ENCODE measurements around the gene RPS26.
"Not testable (repeated sequence)": the region's sequence is repeated elsewhere in the genome, so short reads cannot be mapped to it uniquely, and the experiment has no call there.

RPS26 gene
- 48.9 to 132 (median 90.6) reads per million in 17 experiments for total RNA-seq

- DNase-seq = peak; percentile 97 to 99 (median 98)
Observed at GRCh38 chr12:56041552-56042429, at the start of gene RPS26. Gene RPS26, plus strand, starts transcription at chr12:56041918. Its CDS starts 249 bp downstream, at chr12:56042167.

- DNase-seq = no peak
Observed at GRCh38 chr12:55993230-55993853, 48.4 kb upstream of the RPS26 start.

GRCh38 chr12:55995366-55995765, 46.4 kb upstream of the RPS26 start:
- DNase-seq = no peak

DNA sequence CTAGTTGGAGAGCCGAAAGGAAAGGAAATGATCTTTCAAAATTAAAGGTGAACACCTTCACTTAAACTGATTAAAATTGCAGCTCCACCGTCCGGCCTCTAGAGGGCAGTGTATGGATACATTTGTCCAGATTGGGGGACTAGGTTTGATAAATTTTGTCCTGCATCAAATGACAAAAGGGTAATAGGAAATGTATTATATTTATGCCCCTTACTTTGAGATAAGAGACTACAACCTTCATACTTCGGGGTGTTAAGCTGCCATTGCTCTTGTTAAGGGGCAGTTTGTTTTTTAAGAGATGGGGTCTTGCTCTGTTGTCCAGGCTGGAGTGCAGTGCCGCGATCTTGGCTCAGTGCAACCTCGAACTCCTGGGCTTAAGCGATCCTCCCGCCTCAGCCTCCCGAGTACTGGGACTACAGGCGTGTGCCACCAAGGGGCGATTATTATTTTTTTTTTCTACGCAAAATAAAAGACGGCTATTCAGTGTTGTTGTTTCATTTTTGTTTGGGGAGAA, 45.5 kb upstream of the RPS26 start:
- DNase-seq = peak; percentile 48 to 78 (median 70)

- DNase-seq = peak; percentile 95 to 98 (median 98)
Observed at GRCh38 chr12:55996715-55997534, 44.8 kb upstream of the RPS26 start, which contains the start of gene SUOX. Gene SUOX, plus strand, starts transcription at chr12:55997276. Its CDS starts 4,946 bp downstream, at chr12:56002222.

- no peak for DNase-seq
Observed at GRCh38 chr12:55997535-55997859, 44.2 kb upstream of the RPS26 start.

GRCh38 chr12:55999522-55999921, 42.2 kb upstream of the RPS26 start:
- not testable (repeated sequence) for DNase-seq

GRCh38 chr12:55999999-56000540, 41.6 kb upstream of the RPS26 start:
- DNase-seq = not testable (repeated sequence)

GRCh38 chr12:56001487-56002100, 40.1 kb upstream of the RPS26 start:
- no peak for DNase-seq

- peak; percentile 73 to 90 (median 77) for DNase-seq
Observed at GRCh38 chr12:56003376-56003775, 38.3 kb upstream of the RPS26 start.

- no peak for DNase-seq
Observed at GRCh38 chr12:56004211-56004610, 37.5 kb upstream of the RPS26 start.

GRCh38 chr12:56007564-56008559, 33.9 kb upstream of the RPS26 start:
- DNase-seq = peak in 2 of 4 experiments; percentile 35 to 42

DNA sequence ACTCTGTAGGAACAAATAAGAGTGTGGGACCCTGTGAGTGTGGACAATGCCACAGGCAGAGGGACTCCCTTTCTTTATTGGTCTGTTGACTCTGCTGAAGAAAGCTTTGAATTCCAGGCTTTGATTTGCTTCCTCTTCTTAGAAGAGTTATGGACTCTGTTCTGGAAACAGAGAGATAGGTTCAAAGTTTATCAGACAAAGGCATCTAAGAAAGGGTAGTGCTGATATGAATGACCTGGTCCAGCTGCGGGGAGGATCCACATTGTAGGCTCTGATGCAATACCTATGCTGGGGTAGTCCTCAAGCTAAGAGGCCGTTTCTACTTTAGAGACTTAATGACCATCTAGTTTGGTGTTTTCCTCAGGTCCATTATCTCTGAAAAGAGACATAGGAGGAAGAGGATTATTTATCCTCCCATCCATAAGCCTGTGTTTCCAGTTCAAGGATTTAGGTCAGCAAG, 31.6 kb upstream of the RPS26 start:
- DNase-seq = no peak

- no peak for DNase-seq
Observed at GRCh38 chr12:56011509-56012090, 30.1 kb upstream of the RPS26 start.

DNA sequence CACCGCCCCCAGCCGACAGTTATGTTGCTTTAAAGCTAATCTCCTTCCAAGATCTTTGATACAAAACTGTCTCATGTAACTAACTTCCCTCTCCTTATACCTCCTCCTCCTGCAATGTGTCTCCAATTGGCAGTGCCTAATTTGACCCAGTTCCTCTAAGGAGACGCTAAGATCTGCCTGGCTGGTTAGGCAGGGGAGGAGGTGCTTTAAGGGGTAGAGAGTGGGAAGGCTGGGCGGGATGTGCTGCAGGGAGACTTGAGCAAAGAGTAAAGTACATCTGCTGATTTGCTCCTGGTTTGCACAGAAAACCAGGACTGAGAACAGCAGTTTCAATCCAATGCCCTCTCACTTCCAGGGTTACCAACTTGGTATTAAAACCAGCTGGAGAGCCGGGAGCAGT, 28.2 kb upstream of the RPS26 start:
- DNase-seq = no peak

DNA sequence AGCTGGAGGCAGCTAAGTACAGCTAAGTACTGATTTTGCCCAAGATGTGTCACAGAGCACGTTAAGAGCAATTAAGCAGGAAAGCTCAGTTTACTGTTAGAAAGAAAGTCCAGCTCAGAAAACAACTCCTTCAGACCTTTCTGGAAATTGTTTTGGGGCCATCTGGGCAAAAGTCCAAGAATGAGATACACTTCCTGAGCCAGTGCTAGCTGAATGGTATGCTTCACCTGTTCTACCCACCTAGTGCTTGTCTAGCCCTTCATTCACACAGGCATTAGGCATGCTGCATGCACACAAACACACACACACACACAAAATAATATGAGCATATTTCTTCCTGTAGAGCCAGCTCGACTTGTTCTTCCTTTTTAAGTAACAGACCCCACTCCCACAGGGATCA, 27.5 kb upstream of the RPS26 start:
- no peak for DNase-seq

- no peak for DNase-seq
Observed at GRCh38 chr12:56017181-56017580, 24.5 kb upstream of the RPS26 start.

GRCh38 chr12:56018356-56018755, 23.4 kb upstream of the RPS26 start:
- no peak for DNase-seq

DNA sequence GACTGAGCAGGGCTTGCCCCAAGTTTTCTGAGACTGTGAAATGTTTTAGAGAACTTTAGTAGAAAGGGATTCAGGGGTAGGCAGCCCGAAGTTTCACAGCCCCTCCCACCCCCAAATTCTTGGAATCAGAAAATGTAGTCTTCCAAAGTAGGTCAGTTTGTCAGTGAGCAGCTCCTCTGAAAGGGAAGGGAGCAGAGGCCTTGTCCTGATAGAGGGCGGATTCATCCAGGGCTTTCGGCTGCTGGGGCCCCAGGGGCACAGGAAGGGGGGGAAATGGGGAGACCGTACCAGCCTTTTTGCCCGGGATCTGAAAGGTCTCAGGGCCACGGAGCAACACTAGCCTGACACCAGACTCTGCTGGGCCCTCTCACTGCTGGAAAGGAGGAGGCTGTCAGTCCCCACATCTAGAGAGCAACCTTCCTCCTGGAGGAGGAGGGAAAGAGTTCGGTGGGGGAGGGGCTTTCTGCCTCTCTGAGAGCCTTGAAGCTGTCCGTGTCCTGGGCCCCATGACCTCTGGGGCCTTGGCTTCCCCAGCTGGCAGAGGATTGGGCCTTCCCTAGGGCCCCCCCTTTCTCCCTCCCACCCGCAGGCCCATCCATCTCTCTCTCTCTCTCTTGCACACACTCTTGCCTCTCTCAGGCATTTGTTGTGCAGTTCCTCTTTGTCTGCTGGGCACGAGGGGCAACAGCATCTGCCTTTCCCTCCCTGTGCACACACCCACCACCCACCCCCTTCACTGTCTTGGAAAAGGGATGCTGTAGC, 21.1 kb upstream of the RPS26 start, which contains the start of gene IKZF4:
TSS of gene IKZF4 (plus strand) at position 621 of the 762 bp plus-strand sequence. CDS start 451 bp downstream, outside the sequence.
- peak; percentile 69 to 85 (median 78) for DNase-seq
